Omental fat pad (tissue), 4 donors: Measurements from ENCODE around the gene CEACAM7. TPM values are rescaled to one million over a fixed set of nuclear protein-coding genes. Genes with fewer than 3 reads are reported as not detected.

Experiments
- ATAC-seq: fragments of 150-250 bp; one replicate; pipeline ENCODE4 v1.9.1; 2016; ENCODE audit warnings: mild to moderate bottlenecking, moderate library complexity; ENCODE audit not compliant: low FRiP score
- DNase-seq: peaks from one replicate; pipeline ENCODE4 v3.0.0-alpha.2; 2019; ENCODE audit warnings: low spot score
- total RNA-seq, 4 donors: library from RNA; depleted of rRNA; stranded (reverse); fragments of >200 nt; gene quantifications; one replicate each; pipeline ENCODE4 v1.1.0, GENCODE V29; 2016
- TF ChIP-seq, protein P1 (sequence below), 3 donors: fragments of 450-650 bp; IDR thresholded peaks; one replicate each; pipeline ENCODE4 v1.5.1; 2016 to 2017; ENCODE audit warnings: antibody characterized with exemption in 3 of 3, mild to moderate bottlenecking in 3 of 3, moderate library complexity in 2 of 3

Gene CEACAM7
- total RNA-seq, 4 donors from 2014 or later: not detected

GRCh38 chr19:41688687-41689086 is 617 bp upstream of the CEACAM7 start:
- no peak for DNase-seq
- no peak for ATAC-seq
- TF ChIP-seq, protein P1, sequence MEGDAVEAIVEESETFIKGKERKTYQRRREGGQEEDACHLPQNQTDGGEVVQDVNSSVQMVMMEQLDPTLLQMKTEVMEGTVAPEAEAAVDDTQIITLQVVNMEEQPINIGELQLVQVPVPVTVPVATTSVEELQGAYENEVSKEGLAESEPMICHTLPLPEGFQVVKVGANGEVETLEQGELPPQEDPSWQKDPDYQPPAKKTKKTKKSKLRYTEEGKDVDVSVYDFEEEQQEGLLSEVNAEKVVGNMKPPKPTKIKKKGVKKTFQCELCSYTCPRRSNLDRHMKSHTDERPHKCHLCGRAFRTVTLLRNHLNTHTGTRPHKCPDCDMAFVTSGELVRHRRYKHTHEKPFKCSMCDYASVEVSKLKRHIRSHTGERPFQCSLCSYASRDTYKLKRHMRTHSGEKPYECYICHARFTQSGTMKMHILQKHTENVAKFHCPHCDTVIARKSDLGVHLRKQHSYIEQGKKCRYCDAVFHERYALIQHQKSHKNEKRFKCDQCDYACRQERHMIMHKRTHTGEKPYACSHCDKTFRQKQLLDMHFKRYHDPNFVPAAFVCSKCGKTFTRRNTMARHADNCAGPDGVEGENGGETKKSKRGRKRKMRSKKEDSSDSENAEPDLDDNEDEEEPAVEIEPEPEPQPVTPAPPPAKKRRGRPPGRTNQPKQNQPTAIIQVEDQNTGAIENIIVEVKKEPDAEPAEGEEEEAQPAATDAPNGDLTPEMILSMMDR (IDR thresholded peaks at IDR 0.05): no peak

DNA sequence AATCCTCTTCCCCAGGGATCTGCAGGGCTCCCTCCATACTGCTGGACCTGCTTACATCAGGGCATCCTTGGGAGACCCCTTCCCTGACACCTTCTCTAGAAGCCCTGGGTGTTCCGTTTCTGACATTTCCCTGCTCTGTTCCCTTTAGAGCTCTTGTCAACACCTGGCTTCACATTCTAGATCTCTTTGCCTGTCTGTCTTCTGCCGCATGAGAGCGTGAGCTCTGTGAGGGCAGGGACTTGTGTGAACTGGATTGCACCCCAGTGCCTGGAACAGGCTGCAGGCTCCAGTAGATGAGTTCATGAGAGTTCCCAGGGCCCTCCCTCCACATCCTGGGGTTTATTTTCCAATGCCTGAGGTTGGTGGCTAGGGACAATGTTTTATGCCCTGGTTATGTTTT is 651 bp downstream of the CEACAM7 start:
- no peak for ATAC-seq
- no peak for DNase-seq

GRCh38 chr19:41682437-41682836 is 5.6 kb downstream of the CEACAM7 start:
- TF ChIP-seq, protein P1 (IDR thresholded peaks at IDR 0.05): no peak
- DNase-seq (no peak), ATAC-seq (no peak)

More for the DNA sequence above, 651 bp downstream of the CEACAM7 start:
- TF ChIP-seq, protein P1 (IDR thresholded peaks at IDR 0.05): no peak

GRCh38 chr19:41671486-41671885 is 16.6 kb downstream of the CEACAM7 start:
- TF ChIP-seq, protein P1 (IDR thresholded peaks at IDR 0.05): no peak
- DNase-seq: no peak
- ATAC-seq: no peak

DNA sequence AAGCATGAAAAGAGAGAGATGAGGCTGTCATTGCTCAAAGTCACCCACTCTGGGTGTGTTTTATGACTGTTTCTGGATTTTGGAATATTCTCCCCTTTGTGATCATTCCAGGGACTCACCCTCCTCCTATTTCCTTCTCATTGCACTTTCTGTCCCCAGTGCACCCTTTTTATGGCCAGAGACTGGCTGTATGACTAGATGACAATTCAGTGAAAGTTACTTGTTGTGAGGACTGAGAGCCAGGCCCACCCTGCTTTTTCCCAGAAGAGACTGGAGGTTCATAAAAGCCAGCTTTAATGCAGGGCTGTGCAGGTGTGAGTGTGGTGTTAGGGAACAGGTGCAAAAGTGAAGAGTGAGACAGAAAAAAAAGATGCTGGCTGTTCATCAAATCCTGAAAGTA is 17.3 kb downstream of the CEACAM7 start:
- DNase-seq: no peak
- TF ChIP-seq, protein P1 (IDR thresholded peaks at IDR 0.05): no peak
- ATAC-seq: no peak

DNA sequence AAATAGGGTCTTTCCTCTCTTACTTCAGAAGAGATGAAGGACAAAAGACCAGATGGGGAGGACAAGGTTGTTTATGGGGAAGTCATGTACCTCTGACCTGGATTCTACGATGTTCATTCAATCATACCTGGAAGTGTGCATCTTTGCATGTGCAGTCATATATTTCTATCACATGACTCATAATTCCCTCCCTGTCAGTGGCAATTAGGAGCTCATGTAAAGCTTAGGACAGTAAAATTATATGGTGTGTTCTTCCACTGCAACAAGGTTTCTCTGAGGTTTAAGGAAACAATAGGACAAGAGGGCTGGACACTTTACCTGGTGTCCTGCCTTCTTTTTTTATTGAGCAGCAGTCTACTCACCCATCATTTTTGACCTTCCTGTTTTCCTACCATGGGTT is 19.8 kb downstream of the CEACAM7 start:
- TF ChIP-seq, protein P1 (IDR thresholded peaks at IDR 0.05): no peak
- DNase-seq (no peak), ATAC-seq (no peak)

DNA sequence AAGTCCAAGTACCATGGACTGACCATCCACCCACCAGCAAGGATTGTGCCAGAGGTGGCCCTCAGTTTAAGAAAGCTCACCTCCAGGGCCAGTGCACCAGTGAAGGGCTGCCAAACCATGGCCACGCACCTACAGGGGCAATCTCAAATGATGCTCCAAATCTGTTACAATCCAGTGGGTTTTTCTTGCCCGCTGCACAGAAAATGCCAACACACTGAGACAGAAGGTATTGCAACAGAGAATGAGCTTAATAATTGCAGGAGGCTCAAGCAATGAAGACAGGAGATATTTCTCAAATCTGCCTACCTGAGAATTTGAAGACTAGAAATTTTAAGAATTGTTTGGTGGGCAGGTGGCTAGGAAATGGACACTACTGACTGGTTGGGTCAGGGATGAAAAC is 22.0 kb downstream of the CEACAM7 start:
- DNase-seq (no peak), ATAC-seq (no peak)
- TF ChIP-seq, protein P1 (IDR thresholded peaks at IDR 0.05): no peak
